Heart right ventricle (tissue), 16 donors: ENCODE measurements around the gene DGKB. TPM values are rescaled to one million over a fixed set of nuclear protein-coding genes. Genes with fewer than 3 reads are reported as not detected.

Experiments used
- ATAC-seq, 8 donors: fragments of 200-7000 bp; cut with Tn5 transposase; one replicate each; pipeline ENCODE4 v1.9.1; 2020; ENCODE audit warnings: mild to moderate bottlenecking in 8 of 8, moderate library complexity in 8 of 8, moderate number of reproducible peaks in 1 of 8
- DNase-seq, 2 donors: peaks; one replicate each; pipeline ENCODE4 v3.0.0-alpha.2; 2020
- H3K27ac ChIP-seq, 10 donors: fragments of 200-600 bp; sonication (generic) in 2 of 10; one replicate each; pipeline versions ENCODE4 v1.5.0 to v1.8.0; 2020 to 2022; ENCODE audit warnings: mild to moderate bottlenecking in 3 of 10
- H3K27me3 ChIP-seq, 7 donors: fragments of 200-600 bp; one replicate each; pipeline ENCODE4 v1.8.0; 2021 to 2022; ENCODE audit warnings: mild to moderate bottlenecking in 2 of 7
- H3K36me3 ChIP-seq, 9 donors: fragments of 200-600 bp; sonication (generic) in 1 of 9; one replicate each; pipeline versions ENCODE4 v1.5.0 to v1.8.0; 2020 to 2022; ENCODE audit warnings: mild to moderate bottlenecking in 2 of 9
- H3K4me1 ChIP-seq, 9 donors: fragments of 200-600 bp; sonication (generic) in 1 of 9; one replicate each; pipeline versions ENCODE4 v1.5.0 to v1.8.0; 2020 to 2022; ENCODE audit warnings: mild to moderate bottlenecking in 4 of 9
- H3K4me3 ChIP-seq, 10 donors: fragments of 200-600 bp; sonication (generic) in 2 of 10; one replicate each; pipeline versions ENCODE4 v1.5.0 to v1.8.0; 2020 to 2022; ENCODE audit warnings: mild to moderate bottlenecking in 7 of 10, moderate library complexity in 2 of 10
- H3K9me3 ChIP-seq, 11 donors: fragments of 200-600 bp in 10 of 11; sonication (generic) in 2 of 11; one replicate each; pipeline versions ENCODE4 v1.5.0 to v1.8.0; 2013 to 2022; ENCODE audit warnings: mild to moderate bottlenecking in 2 of 11, control low read depth in 1 of 11, moderate library complexity in 1 of 11
- WGBS, 2 donors: extraction: QIAGEN DNeasy Blood & Tissue Kit; methylation state at CpG; one replicate each; pipeline ENCODE4 v1.1.7; 2013; ENCODE audit warnings: inconsistent platforms in 1 of 2; 5-methylcytosine and 5-hydroxymethylcytosine counted together
- intact Hi-C, 10 donors: fragments of 100-400 bp; cut with DNase I; formaldehyde crosslinking; loops; one replicate each; pipeline versions ENCODE4 v1.11.1 to v1.14.2; 2022
- polyA plus RNA-seq, 2 donors: library from polyadenylated mRNA; stranded (reverse); fragments of 200-250 nt; gene quantifications; one replicate each; pipeline ENCODE4 v1.2.3, GENCODE V29; 2013
- total RNA-seq, 10 donors: library from RNA; stranded (reverse); fragmentation: NEBNext Ultra II Directional in 3 of 10; extraction: Animal tissue kit (Norgen Biotek cat#: 25700) in 3 of 10; gene quantifications; one replicate each; pipeline versions ENCODE4 v1.2.1 to v1.2.4, GENCODE V29; 2021 to 2023
- TF ChIP-seq, protein P1 (sequence below), 9 donors: fragments of 200-600 bp; sonication (generic) in 2 of 9; IDR thresholded peaks; one replicate each; pipeline versions ENCODE4 v1.5.0 to v1.8.0; 2021 to 2022; ENCODE audit warnings: antibody characterized with exemption in 9 of 9, mild to moderate bottlenecking in 5 of 9, moderate library complexity in 1 of 9
- donor health status: Arrhythmogenic right ventricular cardiomyopathy.
- donor health status: ischemic (EF 13 %, LVEDD 7.1; RV severe dilation, severe dysfunction).
- donor health status: healthy with polysubstance abuse.
- donor health status: DM: no; HTN: yes; CAD: no.
- donor health status: DM: no; HTN: no; CAD: no.
- donor health status: ischemic (EF 25% LVEDD 6.9; RV normal size, moderate dysfunction).
- donor health status: ischemic (EF 25% LVEDD 5.7; RV mildly dilated, moderate dysfunction).
- donor health status: healthy.
- donor health status: DM: yes; HTN: yes; CAD: no.
- donor health status: Ischemic cardiomyopathy.
- donor health status: ischemic (EF 35%, LVEDD 5.7; RV mildly dilated, moderate dysfunction).
- donor health status: nonischemic (EF 11% LVEDD 7.7; RV severe dilation, severe dysfunction).
- donor health status: DM: yes; HTN: yes; CAD: no.
- donor health status: PGD.
- donor health status: ischemic (EF 29% LVEDD 5.4; RV normal size, mild dysfunction).
- donor health status: nonischemic (EF 23%, LVEDD 6.1; RV moderate dilation, normal function).

The DGKB gene
- total and polyA plus RNA-seq, 12 donors: under 0.01 to 1.2 (median 0.77) TPM

DNA sequence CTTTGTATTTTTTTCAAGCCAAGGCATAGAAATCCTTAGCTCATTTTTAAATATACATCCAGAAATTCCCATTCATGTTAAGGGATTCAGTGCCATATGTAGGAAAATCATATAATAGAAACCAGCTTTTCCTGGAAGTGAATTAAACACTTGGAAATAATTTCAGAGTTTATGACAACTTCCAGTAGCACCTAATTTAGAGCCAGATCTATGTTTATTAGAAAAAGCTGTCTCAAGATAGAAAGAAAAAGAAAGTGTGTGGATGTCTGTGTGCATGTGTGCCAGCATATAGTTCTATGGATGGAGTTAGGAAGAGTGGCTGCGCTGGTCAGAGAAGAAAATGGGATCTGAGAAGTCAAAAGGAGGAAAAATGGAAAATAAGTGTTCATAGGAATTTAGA is 225.7 kb downstream of the DGKB start:
- TF ChIP-seq, protein P1, sequence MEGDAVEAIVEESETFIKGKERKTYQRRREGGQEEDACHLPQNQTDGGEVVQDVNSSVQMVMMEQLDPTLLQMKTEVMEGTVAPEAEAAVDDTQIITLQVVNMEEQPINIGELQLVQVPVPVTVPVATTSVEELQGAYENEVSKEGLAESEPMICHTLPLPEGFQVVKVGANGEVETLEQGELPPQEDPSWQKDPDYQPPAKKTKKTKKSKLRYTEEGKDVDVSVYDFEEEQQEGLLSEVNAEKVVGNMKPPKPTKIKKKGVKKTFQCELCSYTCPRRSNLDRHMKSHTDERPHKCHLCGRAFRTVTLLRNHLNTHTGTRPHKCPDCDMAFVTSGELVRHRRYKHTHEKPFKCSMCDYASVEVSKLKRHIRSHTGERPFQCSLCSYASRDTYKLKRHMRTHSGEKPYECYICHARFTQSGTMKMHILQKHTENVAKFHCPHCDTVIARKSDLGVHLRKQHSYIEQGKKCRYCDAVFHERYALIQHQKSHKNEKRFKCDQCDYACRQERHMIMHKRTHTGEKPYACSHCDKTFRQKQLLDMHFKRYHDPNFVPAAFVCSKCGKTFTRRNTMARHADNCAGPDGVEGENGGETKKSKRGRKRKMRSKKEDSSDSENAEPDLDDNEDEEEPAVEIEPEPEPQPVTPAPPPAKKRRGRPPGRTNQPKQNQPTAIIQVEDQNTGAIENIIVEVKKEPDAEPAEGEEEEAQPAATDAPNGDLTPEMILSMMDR (IDR thresholded peaks at IDR 0.05): no peak
- WGBS, 2 donors: 93 to 98% methylated on average over 1 of the region's 1 CpG
- ATAC-seq: no peak
- Histone ChIP-seq H3K4me1 (peaks cover 0 to 3% (median 0%) of the 10 kb centered on the region in 9 donors), H3K27ac (no peak overlapping the region), H3K4me3 (no peak overlapping the region), H3K36me3 (no peaks in the 10 kb centered on the region), H3K9me3 (no peaks in the 10 kb centered on the region), H3K27me3 (no peaks in the 10 kb centered on the region)
- intact Hi-C loops: no loop called here
- DNase-seq: no peak

GRCh38 chr7:14673202-14673601 is 229.3 kb downstream of the DGKB start:
- Histone ChIP-seq H3K9me3 (no peaks in the 10 kb centered on the region), H3K4me1 (peaks cover 0 to 3% (median 0%) of the 10 kb centered on the region in 9 donors), H3K27me3 (no peaks in the 10 kb centered on the region), H3K27ac (no peak overlapping the region), H3K36me3 (no peaks in the 10 kb centered on the region), H3K4me3 (no peak overlapping the region)
- intact Hi-C loops: no loop called here
- DNase-seq (no peak), ATAC-seq (no peak)
- TF ChIP-seq, protein P1 (IDR thresholded peaks at IDR 0.05): no peak

- TF ChIP-seq, protein P1 (IDR thresholded peaks at IDR 0.05): no peak
Observed at GRCh38 chr7:14666913-14667312, 235.6 kb downstream of the DGKB start.

GRCh38 chr7:14666304-14666703 is 236.2 kb downstream of the DGKB start:
- no peak for ATAC-seq
- 40 to 43% methylated on average over 1 of the region's 1 CpG for WGBS, 2 donors

More at GRCh38 chr7:14666913-14667312, 235.6 kb downstream of the DGKB start:
- H3K4me1 ChIP-seq: no peaks in the 10 kb centered on the region
- no peaks in the 10 kb centered on the region for H3K9me3 ChIP-seq
- no peak overlapping the region for H3K4me3 ChIP-seq
- no peak for DNase-seq
- 50 to 57% methylated on average over 2 of the region's 2 CpGs for WGBS, 2 donors
- no peaks in the 10 kb centered on the region for H3K27me3 ChIP-seq
- intact Hi-C loops: no loop called here
- no peak for ATAC-seq
- no peak overlapping the region for H3K27ac ChIP-seq
- H3K36me3 ChIP-seq: no peaks in the 10 kb centered on the region

More at GRCh38 chr7:14666304-14666703, 236.2 kb downstream of the DGKB start:
- Histone ChIP-seq H3K36me3 (no peaks in the 10 kb centered on the region), H3K27ac (no peak overlapping the region), H3K4me1 (no peaks in the 10 kb centered on the region), H3K27me3 (no peaks in the 10 kb centered on the region), H3K9me3 (no peaks in the 10 kb centered on the region), H3K4me3 (no peak overlapping the region)
- intact Hi-C loops: no loop called here
- DNase-seq: no peak
- TF ChIP-seq, protein P1 (IDR thresholded peaks at IDR 0.05): no peak
